ENCODE data around the gene DYRK1A. TPM values are rescaled to one million over a fixed set of nuclear protein-coding genes. Genes with fewer than 3 reads are reported as not detected.

Gene DYRK1A
- total and polyA plus RNA-seq, 3 experiments from 2014 or later, result 3.7 to 69.6 (median 66.1) TPM

DNA sequence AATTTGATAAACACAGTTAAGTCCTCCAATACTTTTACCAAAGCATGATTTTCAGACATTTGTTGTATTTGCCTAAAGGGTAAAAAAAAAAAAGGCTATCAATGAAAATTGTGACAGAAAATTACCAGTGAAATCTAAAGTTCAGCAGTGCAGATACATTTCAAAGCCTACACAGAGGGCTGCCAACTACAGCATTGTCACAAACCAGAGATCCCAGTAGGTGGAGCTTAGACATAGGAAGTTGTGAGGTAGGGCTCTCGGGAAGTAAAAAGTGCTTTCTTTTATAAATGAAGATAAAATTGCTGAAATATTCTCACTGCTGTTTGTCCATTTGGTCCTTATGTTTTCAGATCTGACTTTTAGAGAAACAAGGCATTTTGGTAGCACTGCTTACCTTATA is 123.0 kb downstream of the DYRK1A start:
- H3K36me3 ChIP-seq (ENCODE audit: insufficient read depth, low read length), result peaks cover 15% of the 10 kb centered on the region
- H3K36me3 Mint-ChIP-seq, result peaks cover 3 to 85% (median 14%) of the 10 kb centered on the region in 3 donors
- no peaks in the 10 kb centered on the region for H3K9me3 Mint-ChIP-seq
- peaks cover 4% of the 10 kb centered on the region for H3K4me1 ChIP-seq (ENCODE audit: insufficient read depth, low read length)
- H3K4me3 ChIP-seq (ENCODE audit: low read length), result no peak overlapping the region
- H3K27ac Mint-ChIP-seq, result peak overlapping the region in 2 of 8 donors; percentile 38 to 71
- peaks cover 15 to 50% (median 29%) of the 10 kb centered on the region in 3 donors for H3K4me1 Mint-ChIP-seq
- no peaks in the 10 kb centered on the region for H3K9me3 ChIP-seq (ENCODE audit: low read length)
- no peak for DNase-seq
- POLR2A ChIA-PET, result no interaction called here
- H3K4me3 Mint-ChIP-seq, result no peak overlapping the region
- no peak overlapping the region for H3K27ac ChIP-seq (ENCODE audit: low read depth, low read length)
- no peaks in the 10 kb centered on the region for H3K27me3 ChIP-seq (ENCODE audit: insufficient read depth, low read length, poor library complexity, severe bottlenecking)
- CTCF ChIA-PET, result no interaction called here
- H3K27me3 Mint-ChIP-seq, result no peaks in the 10 kb centered on the region

DNA sequence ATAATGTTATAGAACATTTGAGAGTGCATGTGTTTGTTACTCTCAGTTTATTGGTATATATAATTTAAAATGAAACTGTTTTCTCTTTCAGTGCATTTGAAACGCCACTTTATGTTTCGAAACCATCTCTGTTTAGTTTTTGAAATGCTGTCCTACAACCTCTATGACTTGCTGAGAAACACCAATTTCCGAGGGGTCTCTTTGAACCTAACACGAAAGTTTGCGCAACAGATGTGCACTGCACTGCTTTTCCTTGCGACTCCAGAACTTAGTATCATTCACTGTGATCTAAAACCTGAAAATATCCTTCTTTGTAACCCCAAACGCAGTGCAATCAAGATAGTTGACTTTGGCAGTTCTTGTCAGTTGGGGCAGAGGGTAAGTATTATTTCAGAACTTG is 123.5 kb downstream of the DYRK1A start:
- no peak for DNase-seq
- no peak overlapping the region for H3K4me3 ChIP-seq (ENCODE audit: low read length)
- H3K36me3 Mint-ChIP-seq, result peaks cover 3 to 83% (median 12%) of the 10 kb centered on the region in 3 donors
- CTCF ChIA-PET, result no interaction called here
- H3K4me1 ChIP-seq (ENCODE audit: insufficient read depth, low read length), result peaks cover 4% of the 10 kb centered on the region
- H3K4me1 Mint-ChIP-seq, result peaks cover 12 to 45% (median 24%) of the 10 kb centered on the region in 3 donors
- H3K9me3 ChIP-seq (ENCODE audit: low read length), result no peaks in the 10 kb centered on the region
- H3K36me3 ChIP-seq (ENCODE audit: insufficient read depth, low read length), result peaks cover 14% of the 10 kb centered on the region
- H3K9me3 Mint-ChIP-seq, result no peaks in the 10 kb centered on the region
- POLR2A ChIA-PET, result no interaction called here
- no peak overlapping the region for H3K27ac ChIP-seq (ENCODE audit: low read depth, low read length)
- H3K27ac Mint-ChIP-seq, result peak overlapping the region in 2 of 8 donors; percentile 24 to 54
- no peaks in the 10 kb centered on the region for H3K27me3 Mint-ChIP-seq
- no peaks in the 10 kb centered on the region for H3K27me3 ChIP-seq (ENCODE audit: insufficient read depth, low read length, poor library complexity, severe bottlenecking)
- no peak overlapping the region for H3K4me3 Mint-ChIP-seq

DNA sequence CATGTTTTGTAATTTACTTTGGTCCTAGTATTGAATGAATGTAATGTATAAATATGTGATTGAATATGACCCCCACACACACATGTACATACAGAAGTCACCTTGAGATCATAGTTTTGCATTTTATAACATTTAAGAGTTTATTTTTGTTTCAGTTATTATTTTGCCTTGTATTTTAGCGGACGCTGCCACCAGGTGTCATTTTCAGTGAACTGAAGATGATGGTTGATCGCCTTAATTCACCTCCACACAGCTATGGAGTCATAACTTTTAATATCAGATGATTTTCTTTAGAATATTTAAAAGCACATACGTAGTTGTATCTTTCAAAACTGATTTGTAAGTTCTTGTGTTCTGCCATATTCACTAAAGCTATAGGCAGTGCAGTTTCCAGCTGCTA is 130.4 kb downstream of the DYRK1A start:
- Histone ChIP-seq H3K36me3 (ENCODE audit: insufficient read depth, low read length) (peaks cover 12% of the 10 kb centered on the region), H3K4me3 (ENCODE audit: low read length) (no peak overlapping the region), H3K4me1 (ENCODE audit: insufficient read depth, low read length) (no peaks in the 10 kb centered on the region), H3K27me3 (ENCODE audit: insufficient read depth, low read length, poor library complexity, severe bottlenecking) (no peaks in the 10 kb centered on the region), H3K27ac (ENCODE audit: low read depth, low read length) (no peak overlapping the region), H3K9me3 (ENCODE audit: low read length) (no peaks in the 10 kb centered on the region)
- ChIA-PET POLR2A (no interaction called here), CTCF (interaction anchor here (0.7 to 1.5 kb wide), 3 partner anchors 10 to 67 kb away, joined by 3 read pairs; no protein-coding TSS in a partner anchor)
- H3K4me3 Mint-ChIP-seq, result no peak overlapping the region
- peak overlapping the region in 4 of 8 donors; percentile 26 to 71 (median 50) for H3K27ac Mint-ChIP-seq
- H3K36me3 Mint-ChIP-seq, result peaks cover 8 to 77% (median 15%) of the 10 kb centered on the region in 3 donors
- H3K27me3 Mint-ChIP-seq, result no peaks in the 10 kb centered on the region
- no peak for DNase-seq
- H3K9me3 Mint-ChIP-seq, result no peaks in the 10 kb centered on the region
- peaks cover 19 to 45% (median 27%) of the 10 kb centered on the region in 3 donors for H3K4me1 Mint-ChIP-seq

DNA sequence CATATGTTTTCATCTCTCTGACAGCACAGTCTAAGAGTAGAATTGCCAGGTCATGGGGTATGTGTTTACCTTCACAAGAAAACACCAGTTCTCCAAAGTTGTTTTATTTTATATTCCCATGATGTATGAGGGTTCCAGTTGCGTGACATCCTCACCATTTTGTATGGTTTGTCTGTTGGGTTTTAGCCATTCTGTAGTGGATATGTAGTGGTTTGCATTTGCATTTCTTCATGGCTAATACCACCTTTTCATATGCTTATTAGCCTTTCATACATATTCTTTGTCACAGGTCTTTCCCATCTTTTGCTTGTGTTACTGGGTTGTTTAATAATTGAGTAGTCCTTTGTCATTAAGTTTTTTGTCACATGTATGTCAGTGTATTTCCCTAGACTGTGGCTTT is 132.1 kb downstream of the DYRK1A start:
- H3K36me3 Mint-ChIP-seq, result peaks cover 4 to 74% (median 15%) of the 10 kb centered on the region in 3 donors
- Histone ChIP-seq H3K27ac (ENCODE audit: low read depth, low read length) (no peak overlapping the region), H3K36me3 (ENCODE audit: insufficient read depth, low read length) (peaks cover under 1% of the 10 kb centered on the region), H3K27me3 (ENCODE audit: insufficient read depth, low read length, poor library complexity, severe bottlenecking) (no peaks in the 10 kb centered on the region), H3K4me3 (ENCODE audit: low read length) (no peak overlapping the region), H3K4me1 (ENCODE audit: insufficient read depth, low read length) (no peaks in the 10 kb centered on the region), H3K9me3 (ENCODE audit: low read length) (no peaks in the 10 kb centered on the region)
- H3K9me3 Mint-ChIP-seq, result no peaks in the 10 kb centered on the region
- H3K27me3 Mint-ChIP-seq, result no peaks in the 10 kb centered on the region
- ChIA-PET POLR2A (no interaction called here), CTCF (no interaction called here)
- no peak overlapping the region for H3K4me3 Mint-ChIP-seq
- DNase-seq, result no peak
- peak overlapping the region in 4 of 8 donors; percentile 43 to 90 (median 53) for H3K27ac Mint-ChIP-seq
- peaks cover 24 to 49% (median 31%) of the 10 kb centered on the region in 3 donors for H3K4me1 Mint-ChIP-seq

DNA sequence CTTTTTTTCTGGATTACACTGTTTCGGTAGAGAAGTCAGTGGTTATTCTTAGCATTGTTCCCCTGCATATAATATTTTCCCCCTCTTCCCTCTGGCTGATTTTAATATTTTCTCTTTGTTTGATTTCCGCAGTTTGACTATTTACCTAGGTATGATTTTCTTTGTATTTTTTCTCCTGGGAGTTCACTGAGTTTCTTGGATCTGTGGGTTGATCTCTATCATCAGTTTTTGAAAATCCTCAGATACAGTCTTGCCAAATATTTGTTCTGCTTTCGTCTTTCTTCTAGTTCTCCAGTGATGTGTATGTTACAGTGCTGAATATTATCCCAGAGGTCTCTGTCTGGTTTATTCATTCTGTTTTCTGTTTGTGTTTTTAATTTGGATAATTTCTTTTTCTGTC is 136.4 kb downstream of the DYRK1A start:
- POLR2A ChIA-PET, result no interaction called here
- no peaks in the 10 kb centered on the region for H3K27me3 ChIP-seq (ENCODE audit: insufficient read depth, low read length, poor library complexity, severe bottlenecking)

DNA sequence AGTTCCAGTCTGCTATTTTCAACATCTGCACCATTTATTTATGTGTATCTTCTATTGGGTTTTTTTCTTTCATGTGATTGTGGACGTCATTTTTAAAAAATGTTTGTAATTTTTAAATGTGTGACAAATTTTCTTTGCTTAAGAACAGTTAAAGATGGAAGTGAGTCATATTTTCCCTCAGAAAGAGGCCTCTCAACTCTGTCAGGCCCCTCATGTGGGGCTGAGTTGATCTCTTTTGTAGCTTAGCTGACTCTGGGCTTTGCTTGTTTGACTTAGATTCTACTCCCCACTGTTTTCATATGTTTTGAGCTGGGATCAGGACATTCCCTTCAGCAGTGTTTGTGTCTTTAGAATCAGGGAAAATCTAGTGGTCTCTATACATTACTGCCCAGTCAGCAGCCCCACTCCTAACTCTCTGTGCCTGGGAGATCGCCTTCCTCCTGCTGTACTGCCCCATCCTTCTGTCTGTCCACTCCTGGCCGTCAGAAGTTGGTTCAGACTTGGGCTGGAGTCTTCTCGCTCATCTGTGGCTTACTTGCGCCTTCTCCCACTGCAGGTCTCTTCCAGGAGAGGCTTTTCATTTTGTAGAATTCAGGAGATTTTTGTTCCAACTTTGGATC is 137.4 kb downstream of the DYRK1A start:
- POLR2A ChIA-PET, result no interaction called here
- Histone ChIP-seq H3K4me1 (ENCODE audit: insufficient read depth, low read length) (no peaks in the 10 kb centered on the region), H3K36me3 (ENCODE audit: insufficient read depth, low read length) (peaks cover 38% of the 10 kb centered on the region), H3K9me3 (ENCODE audit: low read length) (no peaks in the 10 kb centered on the region), H3K27ac (ENCODE audit: low read depth, low read length) (no peak overlapping the region), H3K27me3 (ENCODE audit: insufficient read depth, low read length, poor library complexity, severe bottlenecking) (no peaks in the 10 kb centered on the region), H3K4me3 (ENCODE audit: low read length) (no peak overlapping the region)
- CTCF ChIA-PET, result no interaction called here
- Mint-ChIP-seq H3K27ac (peak overlapping the region in 6 of 8 donors; percentile 48 to 73 (median 66)), H3K36me3 (peaks cover 8 to 48% (median 10%) of the 10 kb centered on the region in 3 donors), H3K27me3 (no peaks in the 10 kb centered on the region), H3K9me3 (no peaks in the 10 kb centered on the region), H3K4me1 (peaks cover 18 to 38% (median 27%) of the 10 kb centered on the region in 3 donors), H3K4me3 (no peak overlapping the region)
- no peak for DNase-seq

More for the DNA sequence above, 136.4 kb downstream of the DYRK1A start:
- Histone ChIP-seq H3K36me3 (ENCODE audit: insufficient read depth, low read length) (peaks cover 28% of the 10 kb centered on the region), H3K4me3 (ENCODE audit: low read length) (no peak overlapping the region), H3K27ac (ENCODE audit: low read depth, low read length) (no peak overlapping the region), H3K9me3 (ENCODE audit: low read length) (no peaks in the 10 kb centered on the region), H3K4me1 (ENCODE audit: insufficient read depth, low read length) (no peaks in the 10 kb centered on the region)
- Mint-ChIP-seq H3K9me3 (no peaks in the 10 kb centered on the region), H3K4me1 (peaks cover 22 to 48% (median 35%) of the 10 kb centered on the region in 3 donors), H3K36me3 (peaks cover 8 to 57% (median 10%) of the 10 kb centered on the region in 3 donors), H3K4me3 (no peak overlapping the region), H3K27ac (peak overlapping the region in 3 of 8 donors; percentile 19 to 48 (median 20)), H3K27me3 (no peaks in the 10 kb centered on the region)
- no peak for DNase-seq
- CTCF ChIA-PET, result no interaction called here

DNA sequence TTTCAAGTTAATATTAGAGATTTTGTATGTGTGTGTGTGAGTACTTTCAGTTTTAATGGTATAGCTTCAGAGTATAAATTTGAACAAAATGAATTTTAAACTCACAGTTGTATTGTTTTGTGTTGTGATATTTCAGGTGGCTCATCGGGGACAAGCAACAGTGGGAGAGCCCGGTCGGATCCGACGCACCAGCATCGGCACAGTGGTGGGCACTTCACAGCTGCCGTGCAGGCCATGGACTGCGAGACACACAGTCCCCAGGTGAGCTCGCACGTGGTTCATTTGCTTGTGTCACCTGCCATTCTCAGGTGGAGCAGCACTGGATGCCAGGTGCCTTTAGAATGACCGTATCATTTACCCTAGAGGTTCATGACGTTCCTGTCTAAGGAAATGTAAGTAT is 139.4 kb downstream of the DYRK1A start:
- H3K4me1 ChIP-seq (ENCODE audit: insufficient read depth, low read length), result no peaks in the 10 kb centered on the region
- no peak overlapping the region for H3K27ac Mint-ChIP-seq
- H3K4me3 ChIP-seq (ENCODE audit: low read length), result no peak overlapping the region
- no peak for DNase-seq
- no peaks in the 10 kb centered on the region for H3K9me3 Mint-ChIP-seq
- H3K4me3 Mint-ChIP-seq, result no peak overlapping the region
- H3K27me3 ChIP-seq (ENCODE audit: insufficient read depth, low read length, poor library complexity, severe bottlenecking), result no peaks in the 10 kb centered on the region
- ChIA-PET POLR2A (no interaction called here), CTCF (no interaction called here)
- peaks cover 8 to 52% (median 10%) of the 10 kb centered on the region in 3 donors for H3K36me3 Mint-ChIP-seq
- H3K36me3 ChIP-seq (ENCODE audit: insufficient read depth, low read length), result peaks cover 49% of the 10 kb centered on the region
- no peaks in the 10 kb centered on the region for H3K27me3 Mint-ChIP-seq
- no peaks in the 10 kb centered on the region for H3K9me3 ChIP-seq (ENCODE audit: low read length)
- H3K4me1 Mint-ChIP-seq, result peaks cover 17 to 27% (median 26%) of the 10 kb centered on the region in 3 donors
- no peak overlapping the region for H3K27ac ChIP-seq (ENCODE audit: low read depth, low read length)

DNA sequence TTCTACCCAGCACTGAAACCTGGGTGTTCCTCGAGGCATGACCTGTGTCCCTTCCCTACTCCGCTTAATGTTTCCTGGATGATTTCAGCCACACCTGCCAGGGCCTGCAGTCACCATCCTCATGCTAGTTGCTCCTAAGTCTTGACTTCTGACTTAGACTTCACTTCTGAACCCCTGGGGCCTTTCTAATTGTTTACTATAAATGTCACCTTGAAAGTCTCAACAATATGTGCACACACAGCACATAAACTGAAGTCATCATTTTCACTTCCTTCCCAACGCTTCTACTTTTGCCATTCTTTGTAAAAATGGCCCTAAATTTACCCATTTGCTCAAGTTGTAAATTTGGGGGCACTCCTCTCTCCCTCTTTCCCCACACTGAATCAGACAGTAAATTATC is 141.1 kb downstream of the DYRK1A start:
- H3K9me3 Mint-ChIP-seq, result no peaks in the 10 kb centered on the region
- no peaks in the 10 kb centered on the region for H3K27me3 ChIP-seq (ENCODE audit: insufficient read depth, low read length, poor library complexity, severe bottlenecking)
- no peak overlapping the region for H3K4me3 Mint-ChIP-seq
- POLR2A ChIA-PET, result no interaction called here
- CTCF ChIA-PET, result no interaction called here
- peaks cover 4 to 57% (median 20%) of the 10 kb centered on the region in 3 donors for H3K36me3 Mint-ChIP-seq
- peaks cover 64% of the 10 kb centered on the region for H3K36me3 ChIP-seq (ENCODE audit: insufficient read depth, low read length)
- H3K27me3 Mint-ChIP-seq, result no peaks in the 10 kb centered on the region
- H3K27ac Mint-ChIP-seq, result no peak overlapping the region
- H3K9me3 ChIP-seq (ENCODE audit: low read length), result no peaks in the 10 kb centered on the region
- DNase-seq, result no peak
- no peaks in the 10 kb centered on the region for H3K4me1 ChIP-seq (ENCODE audit: insufficient read depth, low read length)
- no peak overlapping the region for H3K27ac ChIP-seq (ENCODE audit: low read depth, low read length)
- no peak overlapping the region for H3K4me3 ChIP-seq (ENCODE audit: low read length)
- peaks cover 15 to 26% (median 15%) of the 10 kb centered on the region in 3 donors for H3K4me1 Mint-ChIP-seq

All from CD8-positive, alpha-beta memory T cell (primary cell).